GM23338 (cell line): ENCODE results near the gene TMEM182. TPM values are rescaled to one million over a fixed set of nuclear protein-coding genes. Genes with fewer than 3 reads are reported as not detected.

ENCODE experiments used
- JUNB ChIP-seq: IDR thresholded peaks from one replicate; pipeline ENCODE4 v1.6.1; 2016; ENCODE audit warnings: antibody characterized with exemption; ENCODE audit not compliant: unreplicated experiment
- NANOG ChIP-seq: IDR thresholded peaks from 2 replicates; pipeline ENCODE4 v1.6.1; 2016; ENCODE audit warnings: antibody characterized with exemption, borderline replicate concordance
- polyA plus RNA-seq: library from polyadenylated mRNA; unstranded; fragments of >200 nt; fragmentation: Nextera tagmentation; extraction: Ambion mirVana; gene quantifications from 2 replicates; pipeline ENCODE4 v1.2.1, GENCODE V29; 2016
- total RNA-seq: library from RNA; depleted of rRNA; stranded (reverse); fragments of >200 nt; shearing (Covaris generic); gene quantifications from 2 replicates; pipeline ENCODE4 v1.2.3, GENCODE V29; 2014
- TF ChIP-seq, protein P1 (sequence below): fragments of 250-450 bp; sonication (Bioruptor Pico); IDR thresholded peaks from 2 replicates; pipeline ENCODE4 v1.5.0; 2020; ENCODE audit warnings: mild to moderate bottlenecking, moderate library complexity
- TF ChIP-seq, protein P2 (sequence below), 2 experiments: fragments of 200-600 bp in 1 of 2; sonication (generic) in 1 of 2; conservative IDR thresholded peaks; 2 replicates each; pipeline versions ENCODE4 v1.5.1 to v1.6.1; 2016 to 2017; ENCODE audit warnings: antibody characterized with exemption in 2 of 2, low read depth in 2 of 2, mild to moderate bottlenecking in 2 of 2, moderate library complexity in 1 of 2

TMEM182 gene
- total and polyA plus RNA-seq, 2 experiments from 2014 or later: 5.2 to 7.2 TPM

DNA sequence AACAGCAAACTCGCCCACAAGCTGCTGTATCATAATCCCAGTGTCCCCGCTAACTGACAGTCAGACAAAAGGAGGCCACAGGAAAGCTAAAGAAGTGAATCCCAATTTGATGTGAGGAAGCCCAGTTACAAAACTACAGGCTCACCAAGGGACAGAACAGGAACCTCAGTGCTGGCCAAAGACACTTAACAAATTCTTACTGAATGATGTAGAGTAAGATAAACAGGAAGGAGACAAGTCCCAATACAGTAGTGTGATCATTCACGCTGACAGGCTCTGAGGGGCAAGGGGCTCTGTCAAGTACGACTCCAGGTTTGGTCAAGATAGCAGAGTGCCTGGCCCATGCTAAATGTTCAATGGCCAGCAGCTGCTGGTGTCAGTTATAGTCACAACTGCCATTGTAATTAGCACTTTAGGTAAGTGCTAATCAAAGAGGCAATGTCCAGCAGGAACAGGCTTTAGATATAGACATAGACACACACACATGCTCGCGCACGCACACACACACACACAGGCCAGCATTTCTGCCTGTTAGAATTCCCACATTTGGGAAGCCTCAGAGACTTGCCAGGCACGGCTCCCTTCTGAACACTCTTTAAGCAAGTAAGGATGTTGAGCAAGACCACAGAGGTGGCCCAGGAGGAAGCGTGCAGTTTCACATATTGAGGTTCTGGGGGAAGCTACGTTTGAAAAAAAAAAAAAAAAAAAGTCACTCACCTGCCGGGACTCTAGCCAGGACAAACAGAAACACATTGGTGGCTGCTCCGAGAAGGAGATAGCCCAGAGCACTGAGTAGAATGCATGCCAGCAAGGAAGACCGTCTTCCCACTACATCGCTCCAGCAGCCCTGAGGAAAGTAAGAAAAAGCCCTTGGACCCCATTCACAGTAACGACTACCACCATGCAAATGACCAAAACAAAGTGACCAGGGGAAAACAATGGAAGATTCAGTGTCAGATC is 35.4 kb upstream of the TMEM182 start (continued):
- TF ChIP-seq, protein P1, sequence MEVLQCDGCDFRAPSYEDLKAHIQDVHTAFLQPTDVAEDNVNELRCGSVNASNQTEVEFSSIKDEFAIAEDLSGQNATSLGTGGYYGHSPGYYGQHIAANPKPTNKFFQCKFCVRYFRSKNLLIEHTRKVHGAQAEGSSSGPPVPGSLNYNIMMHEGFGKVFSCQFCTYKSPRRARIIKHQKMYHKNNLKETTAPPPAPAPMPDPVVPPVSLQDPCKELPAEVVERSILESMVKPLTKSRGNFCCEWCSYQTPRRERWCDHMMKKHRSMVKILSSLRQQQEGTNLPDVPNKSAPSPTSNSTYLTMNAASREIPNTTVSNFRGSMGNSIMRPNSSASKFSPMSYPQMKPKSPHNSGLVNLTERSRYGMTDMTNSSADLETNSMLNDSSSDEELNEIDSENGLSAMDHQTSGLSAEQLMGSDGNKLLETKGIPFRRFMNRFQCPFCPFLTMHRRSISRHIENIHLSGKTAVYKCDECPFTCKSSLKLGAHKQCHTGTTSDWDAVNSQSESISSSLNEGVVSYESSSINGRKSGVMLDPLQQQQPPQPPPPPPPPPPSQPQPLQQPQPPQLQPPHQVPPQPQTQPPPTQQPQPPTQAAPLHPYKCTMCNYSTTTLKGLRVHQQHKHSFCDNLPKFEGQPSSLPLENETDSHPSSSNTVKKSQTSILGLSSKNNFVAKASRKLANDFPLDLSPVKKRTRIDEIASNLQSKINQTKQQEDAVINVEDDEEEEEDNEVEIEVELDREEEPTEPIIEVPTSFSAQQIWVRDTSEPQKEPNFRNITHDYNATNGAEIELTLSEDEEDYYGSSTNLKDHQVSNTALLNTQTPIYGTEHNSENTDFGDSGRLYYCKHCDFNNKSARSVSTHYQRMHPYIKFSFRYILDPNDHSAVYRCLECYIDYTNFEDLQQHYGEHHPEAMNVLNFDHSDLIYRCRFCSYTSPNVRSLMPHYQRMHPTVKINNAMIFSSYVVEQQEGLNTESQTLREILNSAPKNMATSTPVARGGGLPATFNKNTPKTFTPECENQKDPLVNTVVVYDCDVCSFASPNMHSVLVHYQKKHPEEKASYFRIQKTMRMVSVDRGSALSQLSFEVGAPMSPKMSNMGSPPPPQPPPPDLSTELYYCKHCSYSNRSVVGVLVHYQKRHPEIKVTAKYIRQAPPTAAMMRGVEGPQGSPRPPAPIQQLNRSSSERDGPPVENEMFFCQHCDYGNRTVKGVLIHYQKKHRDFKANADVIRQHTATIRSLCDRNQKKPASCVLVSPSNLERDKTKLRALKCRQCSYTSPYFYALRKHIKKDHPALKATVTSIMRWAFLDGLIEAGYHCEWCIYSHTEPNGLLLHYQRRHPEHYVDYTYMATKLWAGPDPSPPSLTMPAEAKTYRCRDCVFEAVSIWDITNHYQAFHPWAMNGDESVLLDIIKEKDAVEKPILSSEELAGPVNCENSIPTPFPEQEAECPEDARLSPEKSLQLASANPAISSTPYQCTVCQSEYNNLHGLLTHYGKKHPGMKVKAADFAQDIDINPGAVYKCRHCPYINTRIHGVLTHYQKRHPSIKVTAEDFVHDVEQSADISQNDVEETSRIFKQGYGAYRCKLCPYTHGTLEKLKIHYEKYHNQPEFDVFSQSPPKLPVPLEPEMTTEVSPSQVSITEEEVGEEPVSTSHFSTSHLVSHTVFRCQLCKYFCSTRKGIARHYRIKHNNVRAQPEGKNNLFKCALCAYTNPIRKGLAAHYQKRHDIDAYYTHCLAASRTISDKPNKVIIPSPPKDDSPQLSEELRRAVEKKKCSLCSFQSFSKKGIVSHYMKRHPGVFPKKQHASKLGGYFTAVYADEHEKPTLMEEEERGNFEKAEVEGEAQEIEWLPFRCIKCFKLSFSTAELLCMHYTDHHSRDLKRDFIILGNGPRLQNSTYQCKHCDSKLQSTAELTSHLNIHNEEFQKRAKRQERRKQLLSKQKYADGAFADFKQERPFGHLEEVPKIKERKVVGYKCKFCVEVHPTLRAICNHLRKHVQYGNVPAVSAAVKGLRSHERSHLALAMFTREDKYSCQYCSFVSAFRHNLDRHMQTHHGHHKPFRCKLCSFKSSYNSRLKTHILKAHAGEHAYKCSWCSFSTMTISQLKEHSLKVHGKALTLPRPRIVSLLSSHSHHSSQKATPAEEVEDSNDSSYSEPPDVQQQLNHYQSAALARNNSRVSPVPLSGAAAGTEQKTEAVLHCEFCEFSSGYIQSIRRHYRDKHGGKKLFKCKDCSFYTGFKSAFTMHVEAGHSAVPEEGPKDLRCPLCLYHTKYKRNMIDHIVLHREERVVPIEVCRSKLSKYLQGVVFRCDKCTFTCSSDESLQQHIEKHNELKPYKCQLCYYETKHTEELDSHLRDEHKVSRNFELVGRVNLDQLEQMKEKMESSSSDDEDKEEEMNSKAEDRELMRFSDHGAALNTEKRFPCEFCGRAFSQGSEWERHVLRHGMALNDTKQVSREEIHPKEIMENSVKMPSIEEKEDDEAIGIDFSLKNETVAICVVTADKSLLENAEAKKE (CRISPR knock-in tag): no peak
- TF ChIP-seq NANOG (no peak), JUNB (no peak)
- TF ChIP-seq, protein P2, sequence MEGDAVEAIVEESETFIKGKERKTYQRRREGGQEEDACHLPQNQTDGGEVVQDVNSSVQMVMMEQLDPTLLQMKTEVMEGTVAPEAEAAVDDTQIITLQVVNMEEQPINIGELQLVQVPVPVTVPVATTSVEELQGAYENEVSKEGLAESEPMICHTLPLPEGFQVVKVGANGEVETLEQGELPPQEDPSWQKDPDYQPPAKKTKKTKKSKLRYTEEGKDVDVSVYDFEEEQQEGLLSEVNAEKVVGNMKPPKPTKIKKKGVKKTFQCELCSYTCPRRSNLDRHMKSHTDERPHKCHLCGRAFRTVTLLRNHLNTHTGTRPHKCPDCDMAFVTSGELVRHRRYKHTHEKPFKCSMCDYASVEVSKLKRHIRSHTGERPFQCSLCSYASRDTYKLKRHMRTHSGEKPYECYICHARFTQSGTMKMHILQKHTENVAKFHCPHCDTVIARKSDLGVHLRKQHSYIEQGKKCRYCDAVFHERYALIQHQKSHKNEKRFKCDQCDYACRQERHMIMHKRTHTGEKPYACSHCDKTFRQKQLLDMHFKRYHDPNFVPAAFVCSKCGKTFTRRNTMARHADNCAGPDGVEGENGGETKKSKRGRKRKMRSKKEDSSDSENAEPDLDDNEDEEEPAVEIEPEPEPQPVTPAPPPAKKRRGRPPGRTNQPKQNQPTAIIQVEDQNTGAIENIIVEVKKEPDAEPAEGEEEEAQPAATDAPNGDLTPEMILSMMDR (conservative IDR thresholded peaks at IDR 0.05; ENCODE audit: low read depth in 2 of 2): no peak
